T-helper 9 cell (primary cell): ENCODE results near the gene TMED7.

Experiments
- DNase-seq: peaks from one replicate; pipeline ENCODE4 v3.0.0-alpha.2; 2020

TMED7 gene

GRCh38 chr5:115626445-115626823 lies 598 bp upstream of the TMED7 start:
- no peak for DNase-seq

- DNase-seq = no peak
Observed at GRCh38 chr5:115624994-115625393, 842 bp downstream of the TMED7 start.

- no peak for DNase-seq
Observed at GRCh38 chr5:115623658-115624057, 2.2 kb downstream of the TMED7 start.

DNA sequence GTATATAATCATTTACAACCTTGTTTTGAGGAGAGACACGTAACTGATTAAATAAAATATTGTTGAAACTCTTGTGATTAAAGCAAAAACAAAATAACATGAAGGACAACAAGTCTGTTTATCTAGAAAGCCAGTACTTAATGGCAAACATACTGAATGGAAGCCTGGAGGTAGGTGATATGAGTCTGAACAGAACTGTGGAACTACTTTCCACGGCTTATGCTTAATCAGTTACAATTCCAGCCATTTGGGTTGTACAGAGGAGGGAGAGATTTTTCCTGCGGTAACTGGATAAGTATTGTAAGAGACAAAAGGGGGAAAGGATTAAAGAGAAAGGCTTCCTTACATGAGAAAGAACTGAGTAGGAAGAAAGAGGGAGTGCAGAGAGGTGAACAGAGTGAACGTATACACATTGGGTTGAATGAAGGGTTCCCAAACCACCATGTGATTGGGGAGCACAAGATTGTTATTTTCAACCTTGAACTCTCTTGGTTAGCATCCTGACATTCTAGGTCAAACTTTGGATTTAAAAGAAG lies 4.4 kb downstream of the TMED7 start:
- DNase-seq = no peak

GRCh38 chr5:115616892-115617291 lies 8.9 kb downstream of the TMED7 start:
- DNase-seq = no peak

DNA sequence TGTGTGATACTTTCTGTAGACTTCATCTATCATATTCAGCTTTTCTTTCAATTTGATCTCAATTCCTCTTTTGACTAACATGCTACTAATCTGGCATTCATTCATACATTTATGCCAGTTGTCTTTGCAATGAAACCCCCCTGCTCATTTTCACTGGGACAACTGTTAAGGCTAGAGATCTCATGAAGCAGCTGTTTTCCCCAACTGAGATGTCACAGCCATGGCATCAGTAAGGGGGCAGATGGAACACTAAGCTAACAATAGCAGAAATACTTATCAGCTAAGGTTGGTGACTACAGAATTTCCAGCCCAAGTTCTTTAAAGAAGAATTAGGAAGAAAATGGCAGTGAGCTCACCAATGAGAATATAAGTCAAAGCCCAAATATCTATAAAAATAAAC lies 9.4 kb downstream of the TMED7 start:
- DNase-seq = no peak

GRCh38 chr5:115611873-115612272 lies 14.0 kb downstream of the TMED7 start:
- no peak for DNase-seq

- DNase-seq = no peak
Observed at GRCh38 chr5:115607935-115608334, 17.9 kb downstream of the TMED7 start.

DNA sequence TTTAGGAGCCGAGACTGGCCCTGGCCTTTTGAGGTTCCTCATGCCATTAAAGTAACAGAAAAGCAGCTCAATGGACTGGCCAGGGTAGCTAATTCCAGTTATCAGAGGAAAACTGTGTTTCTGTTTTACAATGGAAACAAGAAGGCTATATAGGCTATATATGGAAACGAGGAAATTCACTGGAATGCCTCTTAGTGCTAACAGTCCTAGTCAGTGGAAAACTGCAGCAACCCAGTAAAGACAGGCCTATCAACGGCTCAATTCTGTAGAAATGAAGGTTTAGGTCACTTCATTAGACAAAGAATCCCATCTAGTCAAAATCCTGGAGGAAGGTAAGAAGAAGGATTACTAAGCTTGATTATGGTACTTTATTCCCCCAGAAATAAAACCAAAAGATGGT lies 20.4 kb downstream of the TMED7 start:
- no peak for DNase-seq

- no peak for DNase-seq
Observed at GRCh38 chr5:115602591-115603125, 23.2 kb downstream of the TMED7 start.

GRCh38 chr5:115601701-115602590 lies 23.9 kb downstream of the TMED7 start, which contains the start of gene TICAM2:
Gene TICAM2, minus strand, starts transcription at chr5:115602479. Its CDS starts 21,223 bp downstream, at chr5:115581256.
- DNase-seq = peak; percentile 39

DNA sequence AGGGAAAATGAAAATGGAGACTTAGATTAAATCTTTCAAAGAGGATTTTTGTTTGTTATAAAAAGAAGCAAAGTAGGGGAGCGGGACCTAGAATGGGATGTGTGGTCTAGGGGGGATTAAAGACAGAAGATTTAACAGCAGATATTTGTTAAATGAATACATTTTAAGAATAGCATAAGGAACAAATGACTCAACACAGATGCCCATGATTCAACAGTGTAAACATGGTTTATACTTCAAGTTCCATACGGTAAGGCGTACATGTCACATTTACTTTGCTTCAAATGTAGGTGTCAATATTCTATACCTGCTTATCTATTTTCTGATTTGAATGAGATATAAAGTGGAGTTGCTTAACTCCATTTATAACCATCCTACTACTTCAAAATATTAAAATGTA lies 25.1 kb downstream of the TMED7 start:
- DNase-seq = no peak

GRCh38 chr5:115599924-115600323 lies 25.9 kb downstream of the TMED7 start:
- DNase-seq = no peak

- DNase-seq = no peak
Observed at GRCh38 chr5:115599502-115599901, 26.3 kb downstream of the TMED7 start.

GRCh38 chr5:115594128-115595047 lies 31.4 kb downstream of the TMED7 start:
- DNase-seq = no peak

GRCh38 chr5:115589043-115589442 lies 36.8 kb downstream of the TMED7 start:
- no peak for DNase-seq

DNA sequence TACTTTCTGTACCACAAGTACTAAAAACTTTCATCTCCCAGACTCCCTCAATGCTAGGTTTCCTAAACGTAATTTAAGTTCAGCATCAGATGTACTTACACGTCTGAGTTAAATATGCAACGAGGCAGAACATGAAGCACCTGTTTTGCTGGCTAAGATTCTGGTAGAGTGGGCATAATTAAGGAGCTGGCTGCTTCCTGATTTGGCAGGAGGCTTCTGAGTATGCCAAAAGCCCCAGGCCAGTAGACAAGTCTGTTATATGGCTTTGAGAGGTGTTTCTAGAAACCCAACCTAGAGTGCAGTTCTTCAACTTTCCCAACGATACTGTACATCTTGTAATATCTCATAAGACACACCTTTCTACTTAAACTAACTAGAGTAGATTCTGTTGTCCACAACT lies 37.2 kb downstream of the TMED7 start:
- no peak for DNase-seq

DNA sequence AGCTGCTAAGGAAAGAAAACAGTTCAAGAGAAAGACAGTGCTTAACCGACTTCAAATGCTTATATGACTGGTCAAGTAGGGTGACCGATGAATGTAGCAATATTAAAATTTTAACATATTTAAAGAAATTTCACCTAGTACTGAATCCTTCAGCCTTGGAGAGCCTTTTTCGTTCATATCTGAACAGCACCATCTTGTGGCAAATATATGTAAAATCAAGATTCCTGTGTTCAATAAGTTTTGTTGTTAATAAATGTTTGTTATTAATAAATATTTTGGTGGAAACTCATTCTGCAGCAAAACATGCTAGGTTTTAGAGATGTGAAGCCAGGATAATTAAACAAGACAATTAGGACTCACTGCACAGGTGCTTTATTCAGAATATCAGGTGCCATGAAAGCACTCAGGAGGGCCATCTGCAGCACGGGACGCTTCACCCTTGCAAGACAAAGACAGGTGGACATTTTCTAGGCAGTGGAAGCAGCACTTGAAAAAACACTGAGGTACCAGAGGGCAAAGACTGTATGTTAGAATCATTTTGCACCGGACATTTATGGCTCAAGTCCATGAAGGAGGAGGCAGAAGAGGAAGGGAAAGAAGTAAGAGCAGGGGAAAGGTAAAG lies 39.2 kb downstream of the TMED7 start:
- no peak for DNase-seq

DNA sequence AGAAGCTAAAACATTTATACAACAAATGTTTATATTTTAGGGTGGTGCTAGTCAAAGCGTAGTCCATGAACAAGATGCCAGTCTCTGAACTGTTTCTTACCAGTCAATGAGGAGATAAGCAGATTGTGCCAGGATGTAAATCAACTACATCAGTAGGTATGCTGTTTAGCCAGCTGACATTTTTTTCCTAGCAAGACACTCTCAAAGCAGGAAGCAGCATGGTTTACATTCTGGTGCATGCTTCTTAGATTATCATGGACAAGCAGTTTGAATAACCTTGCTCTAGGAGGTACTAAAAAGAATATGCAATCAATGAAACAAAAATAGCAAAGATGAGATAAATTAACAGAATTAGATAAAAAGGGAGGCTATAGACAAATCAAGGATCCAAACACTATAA lies 40.6 kb downstream of the TMED7 start:
- no peak for DNase-seq

GRCh38 chr5:115584501-115584900 lies 41.3 kb downstream of the TMED7 start:
- no peak for DNase-seq

GRCh38 chr5:115583474-115583873 lies 42.4 kb downstream of the TMED7 start:
- DNase-seq = no peak

DNA sequence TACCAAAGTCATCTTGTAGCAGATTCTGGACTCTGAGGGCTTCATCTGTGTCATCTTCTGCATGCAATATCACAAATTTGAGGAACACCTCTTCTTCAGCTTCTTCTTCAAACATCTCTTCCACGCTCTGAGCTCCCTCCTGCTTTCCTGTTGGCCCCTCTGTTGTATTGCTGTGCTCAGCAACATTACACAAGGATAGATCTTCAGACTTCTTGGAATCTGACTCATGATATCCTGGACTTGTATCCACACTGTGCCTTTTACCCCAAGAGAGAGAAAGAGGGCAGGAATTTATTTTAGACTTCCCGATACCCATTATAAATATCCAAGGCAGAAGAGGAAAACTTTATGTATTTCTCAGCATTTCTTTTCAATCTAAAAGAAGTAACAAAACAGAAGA lies 44.9 kb downstream of the TMED7 start:
- no peak for DNase-seq

- no peak for DNase-seq
Observed at GRCh38 chr5:115579747-115580173, 46.1 kb downstream of the TMED7 start.
